ENCODE data around the gene CTNNBIP1.

The CTNNBIP1 gene

DNA sequence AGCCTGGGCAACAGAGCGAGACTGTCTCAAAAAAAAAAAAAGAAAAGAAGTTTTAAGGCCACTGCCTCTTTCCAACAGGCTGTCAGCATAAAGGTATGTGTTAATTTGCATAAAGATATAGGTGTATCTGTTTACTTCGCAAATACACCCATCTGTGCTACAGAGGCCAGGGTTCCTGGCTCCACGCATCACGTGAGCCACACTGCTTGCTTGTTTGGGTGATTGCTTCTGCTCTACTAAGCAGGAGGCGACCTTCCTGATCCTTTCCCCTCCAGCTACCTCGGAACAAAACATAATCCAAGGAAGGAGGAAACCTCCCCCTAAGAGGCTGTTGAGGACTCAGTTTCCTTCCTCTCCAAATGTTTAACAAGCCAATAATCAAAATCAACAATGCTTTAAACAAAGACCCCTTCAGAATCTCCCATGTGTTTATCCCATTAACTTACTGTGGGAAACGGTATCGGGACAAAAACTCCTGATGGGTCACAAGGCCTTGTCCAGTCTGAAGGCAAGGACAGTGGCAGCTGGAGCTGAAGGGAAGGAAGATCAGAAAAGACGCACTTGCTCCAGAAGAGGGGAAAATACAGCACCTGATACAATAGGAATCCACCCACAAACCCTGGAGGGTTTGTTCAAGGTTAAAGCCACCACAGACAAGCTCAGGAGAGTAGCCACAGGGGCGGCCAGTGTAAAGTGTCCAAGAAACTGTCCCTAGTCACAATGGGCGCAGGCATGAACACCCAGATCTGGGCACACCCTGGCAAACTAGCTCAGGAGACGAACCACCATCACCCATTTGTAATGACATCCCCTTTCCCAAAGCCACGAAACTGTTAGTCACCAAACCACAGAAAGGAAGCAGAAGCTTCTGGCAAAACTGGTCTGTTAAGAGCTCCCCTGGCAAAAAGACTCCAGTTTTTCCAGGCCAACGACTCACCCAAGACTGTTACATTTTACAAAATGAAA lies 17.2 kb downstream of the CTNNBIP1 start:
- peaks cover 23% of the 10 kb centered on the region for H3K4me1 ChIP-seq (ENCODE audit: control insufficient read depth, insufficient read depth, low read length)

DNA sequence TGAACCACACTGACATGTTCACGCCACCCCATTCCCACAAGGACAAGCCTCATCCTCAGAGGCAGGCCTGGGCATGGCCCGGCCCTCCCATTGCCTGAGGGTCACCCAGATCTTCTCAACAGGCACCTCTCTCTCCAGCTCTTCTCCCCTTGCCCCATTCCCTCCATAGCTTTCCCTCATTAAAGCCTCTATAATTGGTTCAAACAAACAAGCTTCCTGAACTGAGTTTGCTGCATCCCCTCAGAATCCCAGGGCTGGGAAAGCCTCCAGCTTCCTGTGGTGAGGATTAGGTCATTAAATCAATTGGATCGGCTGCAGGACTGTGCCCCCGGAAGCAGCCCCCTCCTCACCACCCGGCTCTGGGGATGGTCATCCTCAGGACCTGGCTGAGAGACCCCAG lies 18.9 kb downstream of the CTNNBIP1 start:
- H3K4me1 ChIP-seq (ENCODE audit: control insufficient read depth, insufficient read depth, low read length) = peaks cover 23% of the 10 kb centered on the region
- ChIA-PET CTCF (interaction anchor here (0.5 to 2.0 kb wide), 3 partner anchors 17 to 689 kb away, joined by 3 to 9 read pairs (median 3); no protein-coding TSS in a partner anchor), POLR2A (interaction anchor here (0.6 to 1.1 kb wide), 3 partner anchors 8 to 52 kb away, joined by 3 to 8 read pairs (median 4); partner anchors contain the start of genes LZIC and NMNAT1)
- peaks cover 0 to 3% of the 10 kb centered on the region in 2 experiments; a peak in 1 of 3 replicates for H3K36me3 ChIP-seq (ENCODE audit: control insufficient read depth in 2 of 2, insufficient read depth in 1 of 2, low read length in 2 of 2)
- H3K27ac ChIP-seq (ENCODE audit: extremely low read depth, low read depth, low read length) = peak overlapping the region; percentile 48
- no peaks in the 10 kb centered on the region for H3K9me3 ChIP-seq (ENCODE audit: control insufficient read depth, insufficient read depth, low read depth, low read length)
- no peak overlapping the region for H3K4me3 ChIP-seq (ENCODE audit: low read depth, low read length)
- TF ChIP-seq ZNF24 (tag by site-specific recombination; IDR thresholded peaks at IDR 0.05) (no peak), ZNF658 (tag by site-specific recombination; IDR thresholded peaks at IDR 0.05) (no peak), ZNF555 (tag by site-specific recombination; conservative IDR thresholded peaks at IDR 0.05) (no peak), ZNF138 (tag by site-specific recombination; IDR thresholded peaks at IDR 0.05; ENCODE audit: borderline replicate concordance) (no peak), SP7 (tag by site-specific recombination; IDR thresholded peaks at IDR 0.05) (peak; percentile 32; the same call in 1 of the 2 replicates), ZNF19 (tag by site-specific recombination; IDR thresholded peaks at IDR 0.05; ENCODE audit: low read depth) (no peak), ZNF473 (tag by site-specific recombination; IDR thresholded peaks at IDR 0.05) (no peak), FEZF1 (tag by site-specific recombination; IDR thresholded peaks at IDR 0.05) (peak; percentile 67)
- TF ChIP-seq, protein P1, sequence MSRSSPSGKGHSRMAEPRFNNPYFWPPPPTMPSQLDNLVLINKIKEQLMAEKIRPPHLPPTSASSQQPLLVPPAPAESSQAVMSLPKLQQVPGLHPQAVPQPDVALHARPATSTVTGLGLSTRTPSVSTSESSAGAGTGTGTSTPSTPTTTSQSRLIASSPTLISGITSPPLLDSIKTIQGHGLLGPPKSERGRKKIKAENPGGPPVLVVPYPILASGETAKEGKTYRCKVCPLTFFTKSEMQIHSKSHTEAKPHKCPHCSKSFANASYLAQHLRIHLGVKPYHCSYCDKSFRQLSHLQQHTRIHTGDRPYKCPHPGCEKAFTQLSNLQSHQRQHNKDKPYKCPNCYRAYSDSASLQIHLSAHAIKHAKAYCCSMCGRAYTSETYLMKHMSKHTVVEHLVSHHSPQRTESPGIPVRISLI (tag by site-specific recombination; IDR thresholded peaks at IDR 0.05) = no peak
- TF ChIP-seq, protein P2, sequence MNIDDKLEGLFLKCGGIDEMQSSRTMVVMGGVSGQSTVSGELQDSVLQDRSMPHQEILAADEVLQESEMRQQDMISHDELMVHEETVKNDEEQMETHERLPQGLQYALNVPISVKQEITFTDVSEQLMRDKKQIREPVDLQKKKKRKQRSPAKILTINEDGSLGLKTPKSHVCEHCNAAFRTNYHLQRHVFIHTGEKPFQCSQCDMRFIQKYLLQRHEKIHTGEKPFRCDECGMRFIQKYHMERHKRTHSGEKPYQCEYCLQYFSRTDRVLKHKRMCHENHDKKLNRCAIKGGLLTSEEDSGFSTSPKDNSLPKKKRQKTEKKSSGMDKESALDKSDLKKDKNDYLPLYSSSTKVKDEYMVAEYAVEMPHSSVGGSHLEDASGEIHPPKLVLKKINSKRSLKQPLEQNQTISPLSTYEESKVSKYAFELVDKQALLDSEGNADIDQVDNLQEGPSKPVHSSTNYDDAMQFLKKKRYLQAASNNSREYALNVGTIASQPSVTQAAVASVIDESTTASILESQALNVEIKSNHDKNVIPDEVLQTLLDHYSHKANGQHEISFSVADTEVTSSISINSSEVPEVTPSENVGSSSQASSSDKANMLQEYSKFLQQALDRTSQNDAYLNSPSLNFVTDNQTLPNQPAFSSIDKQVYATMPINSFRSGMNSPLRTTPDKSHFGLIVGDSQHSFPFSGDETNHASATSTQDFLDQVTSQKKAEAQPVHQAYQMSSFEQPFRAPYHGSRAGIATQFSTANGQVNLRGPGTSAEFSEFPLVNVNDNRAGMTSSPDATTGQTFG (tag by site-specific recombination; IDR thresholded peaks at IDR 0.05; ENCODE audit: borderline replicate concordance) = no peak

More for the DNA sequence above, 17.2 kb downstream of the CTNNBIP1 start:
- Histone ChIP-seq H3K4me3 (ENCODE audit: low read depth, low read length) (no peak overlapping the region), H3K36me3 (ENCODE audit: control insufficient read depth in 2 of 2, insufficient read depth in 1 of 2, low read length in 2 of 2) (no peaks in the 10 kb centered on the region; a peak in 1 of 3 replicates), H3K9me3 (ENCODE audit: control insufficient read depth, insufficient read depth, low read depth, low read length) (no peaks in the 10 kb centered on the region), H3K27ac (ENCODE audit: extremely low read depth, low read depth, low read length) (no peak overlapping the region)
- ChIA-PET CTCF (interaction anchor here (0.7 to 1.1 kb wide), 3 partner anchors 19 to 108 kb away, joined by 3 to 4 read pairs (median 3); no protein-coding TSS in a partner anchor), POLR2A (no interaction called here)
- no peak for TF ChIP-seq ZNF529 (tag by site-specific recombination; IDR thresholded peaks at IDR 0.05; ENCODE audit: insufficient replicate concordance)
- TF ChIP-seq ZNF791 (tag by site-specific recombination; IDR thresholded peaks at IDR 0.05) = no peak
- no peak for TF ChIP-seq ZFP37 (tag by site-specific recombination; IDR thresholded peaks at IDR 0.05)
- no peak for TF ChIP-seq ZNF549 (tag by site-specific recombination; IDR thresholded peaks at IDR 0.05)
- TF ChIP-seq ZNF707 (tag by site-specific recombination; IDR thresholded peaks at IDR 0.05) = no peak
- TF ChIP-seq ZNF555 (tag by site-specific recombination; conservative IDR thresholded peaks at IDR 0.05) = no peak
- TF ChIP-seq ZNF146 (tag by site-specific recombination; IDR thresholded peaks at IDR 0.05) = no peak
- TF ChIP-seq ZNF169 (tag by site-specific recombination; IDR thresholded peaks at IDR 0.05) = no peak
- TF ChIP-seq ZNF433 (tag by site-specific recombination; IDR thresholded peaks at IDR 0.05; ENCODE audit: low read depth) = no peak
- no peak for TF ChIP-seq GFI1B (tag by site-specific recombination; IDR thresholded peaks at IDR 0.05)
- no peak for TF ChIP-seq ZNF510 (tag by site-specific recombination; IDR thresholded peaks at IDR 0.05; ENCODE audit: insufficient replicate concordance)
- TF ChIP-seq, protein P3, sequence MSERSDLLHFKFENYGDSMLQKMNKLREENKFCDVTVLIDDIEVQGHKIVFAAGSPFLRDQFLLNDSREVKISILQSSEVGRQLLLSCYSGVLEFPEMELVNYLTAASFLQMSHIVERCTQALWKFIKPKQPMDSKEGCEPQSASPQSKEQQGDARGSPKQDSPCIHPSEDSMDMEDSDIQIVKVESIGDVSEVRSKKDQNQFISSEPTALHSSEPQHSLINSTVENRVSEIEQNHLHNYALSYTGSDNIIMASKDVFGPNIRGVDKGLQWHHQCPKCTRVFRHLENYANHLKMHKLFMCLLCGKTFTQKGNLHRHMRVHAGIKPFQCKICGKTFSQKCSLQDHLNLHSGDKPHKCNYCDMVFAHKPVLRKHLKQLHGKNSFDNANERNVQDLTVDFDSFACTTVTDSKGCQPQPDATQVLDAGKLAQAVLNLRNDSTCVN (tag by site-specific recombination; optimal IDR thresholded peaks at IDR 0.05) = no peak
- TF ChIP-seq, protein P4, sequence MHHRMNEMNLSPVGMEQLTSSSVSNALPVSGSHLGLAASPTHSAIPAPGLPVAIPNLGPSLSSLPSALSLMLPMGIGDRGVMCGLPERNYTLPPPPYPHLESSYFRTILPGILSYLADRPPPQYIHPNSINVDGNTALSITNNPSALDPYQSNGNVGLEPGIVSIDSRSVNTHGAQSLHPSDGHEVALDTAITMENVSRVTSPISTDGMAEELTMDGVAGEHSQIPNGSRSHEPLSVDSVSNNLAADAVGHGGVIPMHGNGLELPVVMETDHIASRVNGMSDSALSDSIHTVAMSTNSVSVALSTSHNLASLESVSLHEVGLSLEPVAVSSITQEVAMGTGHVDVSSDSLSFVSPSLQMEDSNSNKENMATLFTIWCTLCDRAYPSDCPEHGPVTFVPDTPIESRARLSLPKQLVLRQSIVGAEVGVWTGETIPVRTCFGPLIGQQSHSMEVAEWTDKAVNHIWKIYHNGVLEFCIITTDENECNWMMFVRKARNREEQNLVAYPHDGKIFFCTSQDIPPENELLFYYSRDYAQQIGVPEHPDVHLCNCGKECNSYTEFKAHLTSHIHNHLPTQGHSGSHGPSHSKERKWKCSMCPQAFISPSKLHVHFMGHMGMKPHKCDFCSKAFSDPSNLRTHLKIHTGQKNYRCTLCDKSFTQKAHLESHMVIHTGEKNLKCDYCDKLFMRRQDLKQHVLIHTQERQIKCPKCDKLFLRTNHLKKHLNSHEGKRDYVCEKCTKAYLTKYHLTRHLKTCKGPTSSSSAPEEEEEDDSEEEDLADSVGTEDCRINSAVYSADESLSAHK (tag by site-specific recombination; IDR thresholded peaks at IDR 0.05) = peak; percentile 50
- TF ChIP-seq ZBTB20 (tag by site-specific recombination; IDR thresholded peaks at IDR 0.05) = peak; percentile 36; the same call in 1 of the 2 replicates
- no peak for TF ChIP-seq ZNF571 (tag by site-specific recombination; IDR thresholded peaks at IDR 0.05)
- TF ChIP-seq KLF9 (tag by site-specific recombination; IDR thresholded peaks at IDR 0.05; ENCODE audit: low read depth) = no peak
- TF ChIP-seq ZNF626 (tag by site-specific recombination; IDR thresholded peaks at IDR 0.05) = no peak
- TF ChIP-seq, protein P5, sequence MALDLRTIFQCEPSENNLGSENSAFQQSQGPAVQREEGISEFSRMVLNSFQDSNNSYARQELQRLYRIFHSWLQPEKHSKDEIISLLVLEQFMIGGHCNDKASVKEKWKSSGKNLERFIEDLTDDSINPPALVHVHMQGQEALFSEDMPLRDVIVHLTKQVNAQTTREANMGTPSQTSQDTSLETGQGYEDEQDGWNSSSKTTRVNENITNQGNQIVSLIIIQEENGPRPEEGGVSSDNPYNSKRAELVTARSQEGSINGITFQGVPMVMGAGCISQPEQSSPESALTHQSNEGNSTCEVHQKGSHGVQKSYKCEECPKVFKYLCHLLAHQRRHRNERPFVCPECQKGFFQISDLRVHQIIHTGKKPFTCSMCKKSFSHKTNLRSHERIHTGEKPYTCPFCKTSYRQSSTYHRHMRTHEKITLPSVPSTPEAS (tag by site-specific recombination; IDR thresholded peaks at IDR 0.05) = no peak
- peak; percentile 34 for TF ChIP-seq OSR2 (tag by site-specific recombination; IDR thresholded peaks at IDR 0.05)
- no peak for TF ChIP-seq ZFP3 (tag by site-specific recombination; IDR thresholded peaks at IDR 0.05; ENCODE audit: low read depth)
- TF ChIP-seq, protein P6, sequence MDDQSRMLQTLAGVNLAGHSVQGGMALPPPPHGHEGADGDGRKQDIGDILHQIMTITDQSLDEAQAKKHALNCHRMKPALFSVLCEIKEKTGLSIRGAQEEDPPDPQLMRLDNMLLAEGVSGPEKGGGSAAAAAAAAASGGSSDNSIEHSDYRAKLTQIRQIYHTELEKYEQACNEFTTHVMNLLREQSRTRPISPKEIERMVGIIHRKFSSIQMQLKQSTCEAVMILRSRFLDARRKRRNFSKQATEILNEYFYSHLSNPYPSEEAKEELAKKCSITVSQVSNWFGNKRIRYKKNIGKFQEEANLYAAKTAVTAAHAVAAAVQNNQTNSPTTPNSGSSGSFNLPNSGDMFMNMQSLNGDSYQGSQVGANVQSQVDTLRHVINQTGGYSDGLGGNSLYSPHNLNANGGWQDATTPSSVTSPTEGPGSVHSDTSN (CRISPR knock-in tag; IDR thresholded peaks at IDR 0.05) = no peak
- TF ChIP-seq ZNF701 (tag by site-specific recombination; IDR thresholded peaks at IDR 0.05) = no peak
- no peak for TF ChIP-seq ZNF221 (tag by site-specific recombination; IDR thresholded peaks at IDR 0.05; ENCODE audit: borderline replicate concordance)

Data from HEK293 (cell line).